ENCODE measurements around the gene EIF4H.
A peak's percentile ranks its signal among the peaks of the same experiment; 100 is the strongest.
"Not testable (repeated sequence)": the region's sequence is repeated elsewhere in the genome, so short reads cannot be mapped to it uniquely, and the experiment has no call there.

Gene EIF4H

DNA sequence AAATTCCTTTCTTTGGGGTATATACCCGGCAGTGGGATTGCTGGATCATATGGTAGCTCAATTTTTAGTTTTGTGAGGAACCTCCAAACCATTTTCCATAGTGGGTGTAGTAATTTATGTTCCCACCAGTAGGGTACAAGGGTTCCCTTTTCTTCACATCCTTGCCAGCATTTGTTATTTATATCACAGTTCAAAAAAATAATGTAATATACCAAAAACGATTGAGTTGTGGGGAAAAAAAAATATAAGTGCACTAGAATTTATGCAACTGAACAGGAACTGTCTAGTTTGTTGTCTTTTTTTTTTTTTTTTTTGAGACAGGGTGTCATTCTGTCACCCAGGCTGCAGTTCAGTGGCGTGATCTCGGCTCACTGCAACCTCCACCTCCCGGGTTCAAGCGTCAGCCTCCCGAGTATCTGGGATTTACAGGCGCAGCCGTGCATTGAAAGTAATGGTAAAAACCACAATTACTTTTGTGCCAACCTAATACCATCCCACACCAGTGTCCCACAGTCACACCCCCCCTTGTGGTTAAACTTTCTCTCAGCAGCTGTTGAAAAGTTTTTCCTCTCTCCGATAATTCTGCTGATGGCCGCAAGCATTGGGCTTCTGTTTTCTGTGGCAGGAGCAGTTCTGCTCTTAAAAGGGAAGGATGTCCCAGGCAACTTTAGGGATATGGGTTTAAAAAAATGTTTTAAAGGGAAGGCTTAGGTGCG is 28.8 kb downstream of the EIF4H start:
- no peak overlapping the region for H3K4me3 ChIP-seq (ENCODE audit: low read depth, low read length)
- TF ChIP-seq, protein P1, sequence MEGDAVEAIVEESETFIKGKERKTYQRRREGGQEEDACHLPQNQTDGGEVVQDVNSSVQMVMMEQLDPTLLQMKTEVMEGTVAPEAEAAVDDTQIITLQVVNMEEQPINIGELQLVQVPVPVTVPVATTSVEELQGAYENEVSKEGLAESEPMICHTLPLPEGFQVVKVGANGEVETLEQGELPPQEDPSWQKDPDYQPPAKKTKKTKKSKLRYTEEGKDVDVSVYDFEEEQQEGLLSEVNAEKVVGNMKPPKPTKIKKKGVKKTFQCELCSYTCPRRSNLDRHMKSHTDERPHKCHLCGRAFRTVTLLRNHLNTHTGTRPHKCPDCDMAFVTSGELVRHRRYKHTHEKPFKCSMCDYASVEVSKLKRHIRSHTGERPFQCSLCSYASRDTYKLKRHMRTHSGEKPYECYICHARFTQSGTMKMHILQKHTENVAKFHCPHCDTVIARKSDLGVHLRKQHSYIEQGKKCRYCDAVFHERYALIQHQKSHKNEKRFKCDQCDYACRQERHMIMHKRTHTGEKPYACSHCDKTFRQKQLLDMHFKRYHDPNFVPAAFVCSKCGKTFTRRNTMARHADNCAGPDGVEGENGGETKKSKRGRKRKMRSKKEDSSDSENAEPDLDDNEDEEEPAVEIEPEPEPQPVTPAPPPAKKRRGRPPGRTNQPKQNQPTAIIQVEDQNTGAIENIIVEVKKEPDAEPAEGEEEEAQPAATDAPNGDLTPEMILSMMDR (IDR thresholded peaks at IDR 0.05; ENCODE audit: low read depth, low read length) = peak; percentile 84
- TF ChIP-seq, protein P2, sequence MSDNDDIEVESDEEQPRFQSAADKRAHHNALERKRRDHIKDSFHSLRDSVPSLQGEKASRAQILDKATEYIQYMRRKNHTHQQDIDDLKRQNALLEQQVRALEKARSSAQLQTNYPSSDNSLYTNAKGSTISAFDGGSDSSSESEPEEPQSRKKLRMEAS (IDR thresholded peaks at IDR 0.05; ENCODE audit: low read depth, low read length) = peak; percentile 56
- TF ChIP-seq POLR2A (IDR thresholded peaks at IDR 0.05; ENCODE audit: extremely low read depth, insufficient read length) (no peak), MYC (IDR thresholded peaks at IDR 0.05; ENCODE audit: low read depth, low read length) (peak; percentile 58)
- peak; percentile 92 for DNase-seq (ENCODE audit: low read depth)

DNA sequence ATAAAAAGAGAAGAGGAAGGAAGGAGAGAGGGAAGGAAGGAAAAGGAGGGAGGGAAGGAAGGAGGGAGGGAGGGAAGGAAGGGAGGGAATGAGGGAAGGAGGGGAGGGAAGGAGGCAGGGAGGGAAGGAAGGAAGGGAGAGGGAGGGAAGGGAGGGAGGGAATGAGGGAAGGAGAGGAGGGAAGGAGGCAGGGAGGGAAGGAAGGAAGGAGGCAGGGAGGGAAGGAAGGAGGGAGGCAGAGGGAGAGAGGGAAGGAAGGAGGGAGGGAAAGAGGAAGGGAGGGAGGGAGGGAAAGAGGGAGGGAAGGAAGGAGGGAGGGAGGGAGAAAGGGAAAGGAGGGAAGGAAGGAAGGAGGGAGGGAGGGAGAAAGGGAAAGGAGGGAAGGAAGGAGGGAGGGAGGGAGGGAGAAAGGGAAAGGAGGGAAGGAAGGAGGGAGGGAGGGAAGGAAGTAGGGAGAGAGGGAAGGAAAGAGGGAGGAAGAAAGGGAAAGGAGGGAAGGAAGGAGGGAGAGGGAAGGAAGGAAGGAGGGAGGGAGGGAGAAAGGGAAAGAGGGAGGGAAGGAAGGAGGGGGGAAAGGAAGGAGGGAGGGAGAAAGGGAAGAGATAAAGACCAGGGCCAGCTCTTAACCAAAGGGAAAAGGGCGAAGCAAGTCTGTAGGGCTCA is 29.9 kb downstream of the EIF4H start:
- no peak overlapping the region for H3K4me3 ChIP-seq (ENCODE audit: low read depth, low read length)
- TF ChIP-seq, protein P1 (IDR thresholded peaks at IDR 0.05; ENCODE audit: low read depth, low read length) = no peak
- TF ChIP-seq MYC (IDR thresholded peaks at IDR 0.05; ENCODE audit: low read depth, low read length) = no peak
- TF ChIP-seq, protein P2 (IDR thresholded peaks at IDR 0.05; ENCODE audit: low read depth, low read length) = no peak
- no peak for TF ChIP-seq POLR2A (IDR thresholded peaks at IDR 0.05; ENCODE audit: extremely low read depth, insufficient read length)
- no peak for DNase-seq (ENCODE audit: low read depth)

DNA sequence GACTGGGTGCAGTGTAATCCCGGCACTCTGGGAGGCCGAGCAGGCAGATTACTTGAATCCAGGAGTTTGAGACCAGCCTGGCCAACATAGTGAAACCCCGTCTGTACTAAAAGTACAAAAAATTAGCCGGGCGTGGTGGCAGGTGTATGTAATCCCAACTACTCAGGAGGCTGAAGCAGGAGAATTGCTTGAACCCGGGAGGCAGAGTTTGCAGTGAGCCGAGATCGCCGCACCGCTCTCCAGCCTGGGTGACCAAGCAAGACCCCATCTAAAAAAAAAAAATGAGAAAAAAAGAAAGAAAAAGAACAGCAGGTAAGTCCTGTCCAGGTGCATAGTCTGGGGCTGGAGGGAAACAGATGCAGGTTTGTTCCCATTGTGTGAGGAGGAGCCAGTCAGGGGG is 31.9 kb downstream of the EIF4H start:
- H3K4me3 ChIP-seq (ENCODE audit: low read depth, low read length); DNase-seq (ENCODE audit: low read depth): not testable (repeated sequence)

DNA sequence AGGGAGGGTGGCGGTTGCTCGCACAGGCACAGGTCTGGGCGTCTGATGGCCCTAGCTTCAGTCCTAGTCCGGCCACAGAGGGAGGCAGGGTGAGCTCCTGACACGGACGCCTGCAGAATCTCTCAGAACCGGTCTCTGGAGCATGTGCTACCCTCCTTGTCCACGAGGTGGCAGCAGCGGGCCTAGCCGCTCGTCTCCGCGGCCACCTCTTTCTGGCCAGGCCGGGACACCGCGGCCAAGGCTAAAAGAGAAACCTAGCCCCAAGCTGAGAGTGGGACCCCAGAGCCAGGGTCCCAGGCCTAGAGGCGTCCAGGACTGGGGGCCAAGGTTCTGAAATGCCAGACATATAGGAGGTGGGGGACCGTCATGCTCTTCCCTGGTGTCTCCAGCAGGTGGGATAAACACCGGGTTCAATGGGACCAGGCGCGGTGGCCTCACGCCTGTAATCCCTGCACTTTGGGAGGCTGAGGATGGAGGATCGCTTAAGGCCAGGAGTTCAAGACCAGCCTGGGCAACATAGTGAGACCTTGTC is 32.5 kb downstream of the EIF4H start:
- no peak for TF ChIP-seq POLR2A (IDR thresholded peaks at IDR 0.05; ENCODE audit: extremely low read depth, insufficient read length)
- TF ChIP-seq, protein P2 (IDR thresholded peaks at IDR 0.05; ENCODE audit: low read depth, low read length) = peak; percentile 98
- TF ChIP-seq, protein P1 (IDR thresholded peaks at IDR 0.05; ENCODE audit: low read depth, low read length) = peak; percentile 97
- peak; percentile 83 for TF ChIP-seq MYC (IDR thresholded peaks at IDR 0.05; ENCODE audit: low read depth, low read length)
- no peak overlapping the region for H3K4me3 ChIP-seq (ENCODE audit: low read depth, low read length)
- peak; percentile 88 for DNase-seq (ENCODE audit: low read depth)

DNA sequence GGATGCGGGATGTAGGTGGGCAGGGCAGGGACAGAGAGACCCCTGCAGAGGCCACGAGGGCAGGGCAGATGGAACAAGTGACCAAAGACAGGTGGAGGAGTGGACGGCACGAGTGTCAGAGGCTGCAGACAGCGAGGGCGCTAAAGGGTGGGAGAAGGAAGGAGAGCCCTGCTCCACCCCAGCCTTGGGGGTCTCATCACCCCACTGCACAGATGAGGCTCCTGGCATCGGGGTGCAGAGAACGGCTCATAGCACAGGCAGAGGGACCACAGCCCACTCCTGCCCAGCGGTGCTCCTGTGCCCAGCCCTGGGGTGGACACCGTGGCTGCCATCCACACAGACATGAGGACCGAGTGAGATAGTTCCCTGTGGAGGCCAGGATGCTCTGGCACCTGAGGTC is 33.4 kb downstream of the EIF4H start:
- no peak overlapping the region for H3K4me3 ChIP-seq (ENCODE audit: low read depth, low read length)
- no peak for TF ChIP-seq MYC (IDR thresholded peaks at IDR 0.05; ENCODE audit: low read depth, low read length)
- TF ChIP-seq POLR2A (IDR thresholded peaks at IDR 0.05; ENCODE audit: extremely low read depth, insufficient read length) = no peak
- no peak for DNase-seq (ENCODE audit: low read depth)

DNA sequence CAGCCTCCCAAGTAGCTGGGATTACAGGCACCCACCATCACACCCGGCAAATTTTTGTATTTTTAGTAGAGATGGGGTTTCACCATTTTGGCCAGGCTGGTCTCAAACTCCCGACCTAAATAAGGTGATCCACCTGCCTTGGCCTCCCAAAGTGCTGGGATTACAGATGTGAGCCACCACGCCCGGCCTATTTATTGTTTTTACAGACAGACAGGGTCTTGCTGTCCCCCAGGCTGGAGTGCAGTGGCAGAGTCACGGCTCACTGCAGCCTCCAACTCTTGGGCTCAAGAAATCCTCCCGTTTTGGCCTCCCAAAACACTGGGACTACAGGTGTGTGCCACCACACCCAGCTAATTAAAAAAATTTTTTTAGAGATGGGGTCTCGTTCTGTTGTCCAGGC is 34.1 kb downstream of the EIF4H start:
- not testable (repeated sequence) for H3K4me3 ChIP-seq (ENCODE audit: low read depth, low read length); DNase-seq (ENCODE audit: low read depth)

DNA sequence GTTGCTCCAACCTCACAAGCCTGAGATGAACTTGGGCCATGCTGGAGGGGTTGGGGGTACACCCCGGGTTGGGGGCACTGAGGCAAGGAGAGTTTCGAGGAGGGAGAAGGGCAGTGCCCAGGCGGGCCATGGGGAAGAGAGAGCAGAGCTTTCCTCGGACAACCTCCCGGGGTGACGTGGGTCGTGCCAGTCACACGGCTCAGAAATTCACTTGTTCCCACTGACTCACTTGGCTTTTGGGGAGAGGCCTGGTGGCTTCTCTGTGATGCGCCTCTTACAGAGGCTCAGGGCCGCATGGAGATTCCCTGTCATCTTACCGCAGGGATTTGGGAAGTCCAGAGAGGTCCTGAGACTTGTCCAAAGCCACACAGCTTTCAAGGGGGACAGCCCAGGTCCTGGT is 38.5 kb downstream of the EIF4H start:
- peak overlapping the region; percentile 99 for H3K4me3 ChIP-seq (ENCODE audit: low read depth, low read length)
- no peak for DNase-seq (ENCODE audit: low read depth)
- no peak for TF ChIP-seq POLR2A (IDR thresholded peaks at IDR 0.05; ENCODE audit: extremely low read depth, insufficient read length)
- no peak for TF ChIP-seq MYC (IDR thresholded peaks at IDR 0.05; ENCODE audit: low read depth, low read length)
- TF ChIP-seq, protein P1 (IDR thresholded peaks at IDR 0.05; ENCODE audit: low read depth, low read length) = no peak
- TF ChIP-seq, protein P2 (IDR thresholded peaks at IDR 0.05; ENCODE audit: low read depth, low read length) = no peak

Data from NB4 (cell line).